GM21528 (cell line): ENCODE results near the gene PHKA2.
"Not testable (repeated sequence)": the region's sequence is repeated elsewhere in the genome, so short reads cannot be mapped to it uniquely, and the experiment has no call there.

ENCODE experiments used
- ATAC-seq: cut with Tn5 transposase; IDR thresholded peaks from one replicate; pipeline ENCODE4 v1.9.1; 2021; ENCODE audit warnings: mild to moderate bottlenecking, moderate library complexity; ENCODE audit not compliant: unreplicated experiment, low FRiP score

PHKA2 gene

DNA sequence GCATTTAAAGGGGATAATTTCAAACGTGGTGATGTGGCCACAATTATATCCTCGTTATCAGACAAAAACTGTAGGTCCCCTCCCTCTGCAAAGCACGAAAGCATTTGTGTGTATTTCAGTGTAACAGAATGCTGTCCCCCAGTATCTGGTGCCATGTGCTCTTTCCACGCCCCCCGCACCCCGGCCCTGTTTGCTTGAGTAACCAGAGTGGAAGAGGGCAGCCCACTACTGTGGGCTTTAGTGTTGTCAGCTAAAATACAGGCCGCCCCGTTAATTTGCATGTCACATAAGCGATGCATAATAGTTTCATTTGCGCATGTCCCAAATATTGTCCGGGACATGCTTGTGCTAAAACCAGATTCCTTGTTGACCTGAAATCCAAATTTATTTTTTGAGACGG lies 110.1 kb downstream of the PHKA2 start:
- ATAC-seq = no peak

DNA sequence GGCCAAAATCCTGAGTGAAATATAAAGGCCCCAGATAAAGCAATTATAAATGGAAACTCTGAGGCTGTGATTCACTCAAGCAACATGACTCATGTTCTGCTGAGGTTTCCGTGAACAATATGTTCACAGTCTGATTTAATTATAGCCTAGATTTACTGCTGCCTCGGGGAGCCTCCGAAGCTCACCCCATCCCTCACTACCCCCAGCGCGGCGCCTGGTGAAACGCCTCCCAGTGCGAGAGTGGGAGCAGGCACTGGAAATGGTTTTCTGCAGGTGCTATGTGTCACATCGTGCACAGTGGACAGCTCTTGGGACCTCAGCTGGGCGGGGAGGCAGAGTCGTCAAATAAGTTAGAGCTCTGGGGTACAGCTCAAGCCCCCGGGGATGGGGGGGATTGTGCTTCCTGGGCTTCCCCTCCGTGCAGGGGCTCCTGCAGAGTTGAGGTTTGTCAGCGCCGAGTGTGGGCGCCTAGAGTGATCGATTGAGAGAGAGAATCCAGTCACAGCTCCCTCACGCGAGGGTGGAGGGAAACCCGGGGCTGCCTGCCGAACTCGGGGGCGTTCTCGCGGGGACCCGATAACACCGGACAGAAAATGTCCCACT lies 110.6 kb downstream of the PHKA2 start:
- ATAC-seq = no peak

DNA sequence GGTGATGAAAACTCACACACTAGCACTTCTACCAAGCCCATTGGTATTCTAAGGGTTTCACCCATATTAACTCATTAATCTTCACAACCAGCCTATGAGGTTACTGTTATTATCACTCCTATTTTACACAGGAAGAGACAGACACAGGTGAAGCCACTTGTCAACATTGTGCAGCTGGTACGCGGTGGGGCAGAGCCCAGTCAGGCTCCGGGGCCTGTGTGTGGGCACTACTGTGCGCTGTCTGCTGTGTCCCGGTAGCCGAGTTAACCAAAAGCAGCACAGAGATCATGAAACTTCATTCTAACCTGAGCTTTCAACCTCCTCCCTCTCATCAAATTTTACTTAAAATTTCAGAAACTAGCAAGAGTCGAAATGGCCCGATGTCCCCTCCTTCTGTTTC lies 111.3 kb downstream of the PHKA2 start:
- ATAC-seq = no peak

DNA sequence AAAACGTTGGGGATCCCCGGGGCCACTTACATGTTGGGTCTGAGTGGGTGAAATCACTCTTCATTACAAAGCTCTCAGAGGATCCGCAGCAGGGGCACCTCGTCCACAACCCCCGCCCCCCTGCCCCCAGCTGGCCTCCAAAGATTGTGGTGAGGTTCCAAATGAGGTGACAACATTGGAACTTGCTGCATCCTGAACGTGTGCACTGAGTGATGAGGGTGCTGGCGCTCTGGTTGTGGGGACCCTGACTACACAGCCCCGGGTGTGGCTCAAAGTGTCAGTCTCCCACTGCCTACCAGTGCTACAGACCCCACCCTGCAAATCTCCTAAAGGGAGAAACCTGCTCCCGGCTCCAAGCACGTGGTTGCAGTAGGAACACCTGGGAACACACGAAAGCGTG lies 111.9 kb downstream of the PHKA2 start:
- no peak for ATAC-seq

DNA sequence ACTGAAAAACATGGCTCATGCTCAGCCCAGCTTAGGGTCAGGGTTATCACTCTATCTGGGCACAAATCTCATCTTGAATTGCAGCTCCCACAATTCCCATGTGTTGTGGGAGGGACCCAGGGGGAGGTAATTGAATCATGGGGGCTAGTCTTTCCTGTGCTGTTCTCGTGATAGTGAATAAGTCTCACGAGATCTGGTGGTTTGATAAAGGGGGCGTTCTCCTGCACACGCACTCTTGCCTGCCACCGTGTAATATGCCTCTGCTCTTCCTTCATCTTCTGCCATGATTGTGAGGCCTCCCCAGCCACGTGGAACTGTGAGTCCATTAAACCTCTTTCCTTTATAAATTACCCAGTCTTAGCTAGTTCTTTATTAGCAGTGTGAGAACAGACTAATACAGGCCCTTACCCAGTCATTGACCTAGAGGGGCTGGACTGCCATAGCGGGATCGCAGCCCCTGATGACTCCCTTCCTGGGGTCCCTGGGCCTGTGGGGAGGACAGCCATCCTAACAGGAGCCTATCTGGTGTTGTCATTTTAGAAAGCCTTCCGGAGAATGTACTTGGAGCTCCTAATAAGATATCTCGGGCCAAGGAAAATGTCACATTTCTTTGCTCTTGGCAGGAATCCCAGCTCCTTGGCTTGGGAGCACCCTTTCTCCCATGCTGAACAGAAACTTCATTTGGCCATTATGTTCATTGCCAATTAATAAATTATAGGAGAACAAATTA lies 112.6 kb downstream of the PHKA2 start:
- no peak for ATAC-seq

DNA sequence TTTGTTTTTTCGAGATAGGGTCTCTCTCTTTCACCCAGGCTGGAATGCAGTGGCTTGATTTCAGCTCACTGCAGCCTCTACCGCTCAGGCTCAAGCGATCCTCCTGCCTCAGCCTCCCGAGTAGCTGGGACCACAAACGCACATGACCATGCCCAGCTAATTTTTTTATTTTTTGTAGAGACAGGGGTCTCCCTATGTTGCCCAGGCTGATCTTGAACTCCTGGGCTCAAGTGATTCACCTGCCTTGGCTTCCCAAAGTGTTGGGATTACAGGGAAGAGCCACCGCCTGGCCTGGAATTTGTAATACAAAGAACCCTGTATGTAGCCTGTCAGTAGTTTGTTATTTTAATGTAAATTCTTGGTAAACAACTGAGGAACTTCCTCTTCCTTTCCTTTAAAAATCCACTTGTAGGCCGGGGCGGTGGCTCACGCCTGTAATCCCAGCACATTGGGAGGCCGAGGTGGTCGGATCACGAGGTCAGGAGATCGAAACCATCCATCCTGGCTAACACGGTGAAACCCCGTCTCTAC lies 119.5 kb downstream of the PHKA2 start:
- no peak for ATAC-seq

DNA sequence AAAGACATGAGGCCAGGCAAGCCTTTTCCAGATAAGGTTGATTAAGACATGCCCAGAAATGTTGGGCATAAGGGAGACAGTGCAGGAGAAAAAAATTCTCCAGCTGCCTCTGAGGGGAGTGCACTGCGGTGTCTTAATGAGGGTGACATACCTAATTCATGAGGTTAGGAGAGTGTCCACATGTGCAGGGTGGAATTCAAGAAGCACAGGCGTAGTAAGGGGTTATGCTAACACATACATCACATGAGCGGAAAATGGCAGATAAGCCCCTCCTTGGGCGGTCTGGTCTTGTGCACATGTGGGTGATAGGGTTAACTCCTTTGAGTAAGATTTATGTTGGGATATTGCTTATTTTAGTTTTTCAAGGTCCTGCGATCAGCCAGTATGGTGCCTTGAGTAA lies 122.4 kb downstream of the PHKA2 start:
- ATAC-seq = no peak

DNA sequence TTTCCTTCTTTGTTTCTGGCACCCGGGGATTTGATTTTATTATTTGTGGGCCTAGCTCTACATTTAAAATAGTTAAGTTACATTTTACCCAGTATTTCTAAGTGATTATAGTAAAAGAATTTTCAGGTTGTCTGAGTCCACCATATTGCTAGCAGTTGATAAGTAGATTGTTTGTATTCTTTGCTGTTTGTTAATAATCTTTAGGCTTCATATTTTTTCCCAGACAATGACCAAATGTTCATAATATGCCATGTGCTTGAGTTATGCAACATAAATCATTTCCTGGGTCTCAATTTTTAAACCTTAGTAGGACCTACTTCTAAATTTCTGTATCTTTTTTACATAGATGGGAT lies 127.3 kb downstream of the PHKA2 start:
- no peak for ATAC-seq

DNA sequence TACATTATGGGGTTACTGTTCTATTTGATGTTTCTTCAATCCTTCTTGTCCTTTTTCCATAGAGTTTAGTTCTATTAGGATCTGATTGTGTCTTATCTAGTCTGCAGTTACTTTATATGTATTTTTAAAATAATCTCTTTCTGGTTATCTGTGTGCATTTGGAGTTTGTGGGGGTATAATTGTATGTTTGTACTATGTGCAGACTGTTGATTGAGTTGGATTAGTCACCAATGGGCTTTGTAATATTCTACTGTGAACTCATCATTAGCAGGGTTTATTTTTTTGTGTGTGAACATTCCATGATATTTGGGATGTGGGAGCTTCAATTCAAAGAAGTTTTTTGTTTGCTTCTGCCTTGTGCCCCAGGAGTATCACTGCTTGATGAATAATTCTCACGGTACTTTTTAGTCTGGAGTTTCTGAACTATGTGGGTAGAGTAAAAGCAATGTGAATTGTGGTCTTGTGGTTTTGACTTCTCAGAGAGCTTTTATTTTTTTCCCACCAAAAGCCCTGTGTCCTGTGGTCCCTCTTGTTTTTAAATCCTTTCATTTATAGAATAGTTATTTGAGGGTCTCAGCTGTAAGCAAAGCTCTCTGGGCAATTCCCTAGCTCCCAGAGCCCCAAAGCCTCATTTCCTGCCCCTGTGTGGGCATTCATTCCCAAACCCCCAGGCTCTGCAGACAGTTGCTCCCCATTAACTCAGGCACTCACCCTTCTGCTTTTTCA lies 127.8 kb downstream of the PHKA2 start:
- ATAC-seq = peak; percentile 93

DNA sequence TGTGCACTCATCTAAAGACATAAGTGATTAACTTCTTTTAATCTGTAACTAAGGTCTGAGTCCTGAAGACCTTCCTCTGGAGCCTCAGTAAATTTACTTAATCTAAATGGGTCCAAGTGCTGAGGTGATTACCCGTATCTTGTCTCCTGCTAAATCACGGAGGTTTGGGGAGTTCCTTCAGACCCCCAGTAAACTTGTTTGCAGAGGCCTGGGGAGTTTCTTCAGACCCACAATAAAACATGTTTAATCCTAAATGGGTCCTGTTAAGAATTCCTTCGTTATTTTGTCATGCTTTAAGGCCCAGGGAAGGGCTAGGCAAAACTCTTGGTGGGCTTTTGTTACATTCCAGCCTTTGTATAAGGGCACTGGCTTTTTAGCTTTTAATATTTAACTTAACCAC lies 136.0 kb downstream of the PHKA2 start:
- not testable (repeated sequence) for ATAC-seq
